PFSK-1 (cell line): ENCODE results near the gene EEF1G.

Experiments
- TAF1 ChIP-seq: IDR thresholded peaks from 2 replicates; pipeline ENCODE4 v1.6.1; 2012; ENCODE audit warnings: low read length, control low read depth, borderline replicate concordance; ENCODE audit not compliant: insufficient read depth
- TF ChIP-seq, protein P1 (sequence below), 2 experiments: IDR thresholded peaks; 2 replicates each; pipeline versions ENCODE4 v1.6.1 to v1.8.0; 2011 to 2012; ENCODE audit warnings: low read depth in 2 of 2, low read length in 2 of 2, control low read depth in 1 of 2, inconsistent platforms in 1 of 2, mild to moderate bottlenecking in 1 of 2, moderate library complexity in 1 of 2; ENCODE audit not compliant: insufficient read depth in 1 of 2

DNA sequence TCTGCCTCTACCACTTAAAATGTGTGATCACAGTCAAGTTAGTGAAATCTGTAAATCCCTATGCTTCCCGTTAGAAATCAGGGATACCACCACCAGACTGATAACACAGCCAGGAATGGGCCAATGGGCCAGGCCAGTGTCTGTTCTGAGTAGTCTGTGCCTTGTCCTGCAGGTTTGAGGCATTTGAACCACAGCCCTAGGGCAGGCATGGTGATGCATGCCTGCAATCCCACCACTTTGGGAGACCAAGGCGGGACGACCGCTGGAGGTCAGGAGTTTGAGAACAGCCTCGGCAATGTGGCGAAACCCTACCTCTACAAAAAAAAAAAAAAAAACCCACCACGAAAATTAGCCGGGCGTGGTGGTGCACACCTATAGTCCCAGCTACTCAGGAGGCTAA lies 15.0 kb downstream of the EEF1G start:
- TF ChIP-seq TAF1 = no peak
- TF ChIP-seq, protein P1, sequence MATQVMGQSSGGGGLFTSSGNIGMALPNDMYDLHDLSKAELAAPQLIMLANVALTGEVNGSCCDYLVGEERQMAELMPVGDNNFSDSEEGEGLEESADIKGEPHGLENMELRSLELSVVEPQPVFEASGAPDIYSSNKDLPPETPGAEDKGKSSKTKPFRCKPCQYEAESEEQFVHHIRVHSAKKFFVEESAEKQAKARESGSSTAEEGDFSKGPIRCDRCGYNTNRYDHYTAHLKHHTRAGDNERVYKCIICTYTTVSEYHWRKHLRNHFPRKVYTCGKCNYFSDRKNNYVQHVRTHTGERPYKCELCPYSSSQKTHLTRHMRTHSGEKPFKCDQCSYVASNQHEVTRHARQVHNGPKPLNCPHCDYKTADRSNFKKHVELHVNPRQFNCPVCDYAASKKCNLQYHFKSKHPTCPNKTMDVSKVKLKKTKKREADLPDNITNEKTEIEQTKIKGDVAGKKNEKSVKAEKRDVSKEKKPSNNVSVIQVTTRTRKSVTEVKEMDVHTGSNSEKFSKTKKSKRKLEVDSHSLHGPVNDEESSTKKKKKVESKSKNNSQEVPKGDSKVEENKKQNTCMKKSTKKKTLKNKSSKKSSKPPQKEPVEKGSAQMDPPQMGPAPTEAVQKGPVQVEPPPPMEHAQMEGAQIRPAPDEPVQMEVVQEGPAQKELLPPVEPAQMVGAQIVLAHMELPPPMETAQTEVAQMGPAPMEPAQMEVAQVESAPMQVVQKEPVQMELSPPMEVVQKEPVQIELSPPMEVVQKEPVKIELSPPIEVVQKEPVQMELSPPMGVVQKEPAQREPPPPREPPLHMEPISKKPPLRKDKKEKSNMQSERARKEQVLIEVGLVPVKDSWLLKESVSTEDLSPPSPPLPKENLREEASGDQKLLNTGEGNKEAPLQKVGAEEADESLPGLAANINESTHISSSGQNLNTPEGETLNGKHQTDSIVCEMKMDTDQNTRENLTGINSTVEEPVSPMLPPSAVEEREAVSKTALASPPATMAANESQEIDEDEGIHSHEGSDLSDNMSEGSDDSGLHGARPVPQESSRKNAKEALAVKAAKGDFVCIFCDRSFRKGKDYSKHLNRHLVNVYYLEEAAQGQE (IDR thresholded peaks at IDR 0.05; ENCODE audit: insufficient read depth in 1 of 2, low read depth in 2 of 2, low read length in 2 of 2) = no peak
